PC-3 (cell line): ENCODE data around the gene FYN. TPM values are rescaled to one million over a fixed set of nuclear protein-coding genes. Genes with fewer than 3 reads are reported as not detected.

Experiments used
- ATAC-seq: fragments of 200-7000 bp; cut with Tn5 transposase; 2 replicates; pipeline ENCODE4 v1.9.1; 2020; ENCODE audit warnings: mild to moderate bottlenecking, moderate library complexity
- BruUV-seq: library from RNA; stranded (reverse); fragments of 400-500 nt; replicated peaks from 2 replicates; lab custom pipeline; 2021; lab: Mats Ljungman, UMichigan
- CTCF ChIA-PET: fragments of 300-600 bp; sonication (Branson Sonifier 250); formaldehyde crosslinking; loops from one replicate; lab custom pipeline; 2022; ENCODE audit warnings: antibody characterized with exemption; lab: Charles Lee
- POLR2A ChIA-PET: fragments of 300-600 bp; sonication (Branson Sonifier 250); formaldehyde crosslinking; loops from one replicate; lab custom pipeline; 2022; ENCODE audit warnings: antibody characterized with exemption; ENCODE audit not compliant: unreplicated experiment; lab: Charles Lee
- DNase-seq: peaks from one replicate; pipeline ENCODE4 v3.0.0-alpha.2; 2015
- H2AFZ ChIP-seq: fragments of 300-600 bp; sonication (generic); 2 replicates; pipeline ENCODE4 v1.6.0; 2016; ENCODE audit warnings: antibody characterized with exemption, low read length
- H3F3A ChIP-seq: fragments of 300-600 bp; sonication (generic); one replicate; pipeline ENCODE4 v1.6.0; 2017; ENCODE audit warnings: antibody characterized with exemption, low read length, control low read depth, mild to moderate bottlenecking; ENCODE audit not compliant: unreplicated experiment
- H3K27ac ChIP-seq: fragments of 300-600 bp; sonication (generic); 2 replicates; pipeline ENCODE4 v1.5.1; 2016; ENCODE audit warnings: mild to moderate bottlenecking, low read length
- H3K27me3 ChIP-seq: fragments of 300-600 bp; sonication (generic); 2 replicates; pipeline ENCODE4 v1.6.1; 2016; ENCODE audit warnings: low read length, mixed read lengths
- H3K36me3 ChIP-seq: fragments of 300-600 bp; sonication (generic); 2 replicates; pipeline ENCODE4 v1.6.1; 2016; ENCODE audit warnings: low read depth, mixed run types, low read length, mixed read lengths
- H3K4me1 ChIP-seq: fragments of 300-600 bp; sonication (generic); 2 replicates; pipeline ENCODE4 v1.5.1; 2016; ENCODE audit warnings: low read length; ENCODE audit not compliant: insufficient read depth
- H3K4me2 ChIP-seq: fragments of 300-600 bp; sonication (generic); 2 replicates; pipeline ENCODE4 v1.6.0; 2016; ENCODE audit warnings: low read length
- H3K4me3 ChIP-seq: fragments of 300-600 bp; sonication (generic); 2 replicates; pipeline ENCODE4 v1.5.1; 2016; ENCODE audit warnings: mild to moderate bottlenecking, low read length, mixed read lengths
- H3K79me2 ChIP-seq: fragments of 300-600 bp; sonication (generic); 2 replicates; pipeline ENCODE4 v1.6.1; 2017; ENCODE audit warnings: low read length, mixed read lengths
- H3K9ac ChIP-seq: fragments of 300-600 bp; sonication (generic); 2 replicates; pipeline ENCODE4 v1.6.0; 2016; ENCODE audit warnings: mild to moderate bottlenecking, low read length
- H3K9me2 ChIP-seq: fragments of 300-600 bp; sonication (generic); replicated peaks from 2 replicates; pipeline ENCODE4 v1.6.1; 2016; ENCODE audit warnings: mixed run types, low read length, mixed read lengths
- H3K9me3 ChIP-seq: fragments of 300-600 bp; sonication (generic); 2 replicates; pipeline ENCODE4 v1.6.1; 2016; ENCODE audit warnings: low read length, mixed read lengths
- H4K20me1 ChIP-seq: fragments of 300-600 bp; sonication (generic); 2 replicates; pipeline ENCODE4 v1.6.1; 2016; ENCODE audit warnings: low read length, mixed read lengths
- EZH2 ChIP-seq: fragments of 300-600 bp; sonication (generic); IDR thresholded peaks from one replicate; pipeline ENCODE4 v1.6.1; 2017; ENCODE audit warnings: antibody characterized with exemption, mild to moderate bottlenecking, low read length; ENCODE audit not compliant: unreplicated experiment
- EZH2phosphoT487 ChIP-seq: fragments of 300-600 bp; sonication (generic); IDR thresholded peaks from 2 replicates; pipeline ENCODE4 v1.6.1; 2018; ENCODE audit warnings: mild to moderate bottlenecking, antibody characterized with exemption, low read length, borderline replicate concordance
- intact Hi-C: fragments of 100-400 bp; cut with micrococcal nuclease; formaldehyde crosslinking; loops from 2 replicates; pipeline ENCODE4 v1.9.0; 2023
- total RNA-seq: library from RNA; depleted of rRNA; stranded (reverse); fragments of >200 nt; gene quantifications from 2 replicates; pipeline ENCODE4 v1.2.3, GENCODE V29; 2014
- TF ChIP-seq, protein P1 (sequence below): fragments of 300-600 bp; sonication (generic); conservative IDR thresholded peaks from 2 replicates; pipeline ENCODE4 v1.5.1; 2017; ENCODE audit warnings: antibody characterized with exemption, low read depth, mild to moderate bottlenecking, low read length

FYN gene
- total RNA-seq, 1 experiment from 2014 or later: 27.6 TPM

GRCh38 chr6:111832833-111833418 is 40.3 kb downstream of the FYN start:
- no peak overlapping the region for H3K27ac ChIP-seq
- intact Hi-C loops: no loop called here
- H3K79me2 ChIP-seq: no peaks in the 10 kb centered on the region
- H3F3A ChIP-seq: no peaks in the 10 kb centered on the region
- POLR2A ChIA-PET: no interaction called here
- no peaks in the 10 kb centered on the region for H3K4me1 ChIP-seq
- TF ChIP-seq, protein P1, sequence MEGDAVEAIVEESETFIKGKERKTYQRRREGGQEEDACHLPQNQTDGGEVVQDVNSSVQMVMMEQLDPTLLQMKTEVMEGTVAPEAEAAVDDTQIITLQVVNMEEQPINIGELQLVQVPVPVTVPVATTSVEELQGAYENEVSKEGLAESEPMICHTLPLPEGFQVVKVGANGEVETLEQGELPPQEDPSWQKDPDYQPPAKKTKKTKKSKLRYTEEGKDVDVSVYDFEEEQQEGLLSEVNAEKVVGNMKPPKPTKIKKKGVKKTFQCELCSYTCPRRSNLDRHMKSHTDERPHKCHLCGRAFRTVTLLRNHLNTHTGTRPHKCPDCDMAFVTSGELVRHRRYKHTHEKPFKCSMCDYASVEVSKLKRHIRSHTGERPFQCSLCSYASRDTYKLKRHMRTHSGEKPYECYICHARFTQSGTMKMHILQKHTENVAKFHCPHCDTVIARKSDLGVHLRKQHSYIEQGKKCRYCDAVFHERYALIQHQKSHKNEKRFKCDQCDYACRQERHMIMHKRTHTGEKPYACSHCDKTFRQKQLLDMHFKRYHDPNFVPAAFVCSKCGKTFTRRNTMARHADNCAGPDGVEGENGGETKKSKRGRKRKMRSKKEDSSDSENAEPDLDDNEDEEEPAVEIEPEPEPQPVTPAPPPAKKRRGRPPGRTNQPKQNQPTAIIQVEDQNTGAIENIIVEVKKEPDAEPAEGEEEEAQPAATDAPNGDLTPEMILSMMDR: no peak
- TF ChIP-seq EZH2: no peak
- no peak for TF ChIP-seq EZH2phosphoT487
- no peak overlapping the region for H3K9ac ChIP-seq
- no peak for DNase-seq
- no peaks in the 10 kb centered on the region for H3K27me3 ChIP-seq
- no peak for ATAC-seq
- H2AFZ ChIP-seq: no peak overlapping the region
- no peaks in the 10 kb centered on the region for H3K36me3 ChIP-seq
- H3K9me3 ChIP-seq: no peaks in the 10 kb centered on the region
- no peak overlapping the region for H3K4me3 ChIP-seq
- no TSS peak for BruUV-seq
- H4K20me1 ChIP-seq: no peaks in the 10 kb centered on the region
- no peaks in the 10 kb centered on the region for H3K9me2 ChIP-seq
- H3K4me2 ChIP-seq: no peak overlapping the region
- CTCF ChIA-PET: no interaction called here

DNA sequence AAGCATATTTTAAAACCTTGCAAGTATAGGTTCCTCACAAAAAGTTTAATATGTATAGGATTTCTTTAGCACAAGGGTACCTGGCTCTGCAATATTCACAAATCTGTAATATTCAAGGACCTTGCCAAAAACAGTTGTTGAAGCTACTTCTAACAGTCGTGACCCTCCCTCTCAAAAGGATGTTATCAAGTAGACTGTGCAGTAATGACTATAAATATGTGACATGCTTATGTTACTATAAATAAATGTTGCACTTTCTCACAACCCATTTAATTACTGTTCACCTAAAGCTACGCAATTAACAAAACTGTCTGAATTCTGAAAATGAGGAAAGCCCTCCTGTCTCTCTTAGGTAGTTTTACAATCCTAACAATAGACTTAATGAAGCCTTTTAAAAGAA is 41.8 kb downstream of the FYN start:
- ChIA-PET CTCF (no interaction called here), POLR2A (interaction anchor here (0.6 kb wide), 1 partner anchor 17 kb away, joined by 4 read pairs; no protein-coding TSS in a partner anchor)
- Histone ChIP-seq H3K9ac (no peak overlapping the region), H3K4me3 (no peak overlapping the region), H2AFZ (no peak overlapping the region), H3K36me3 (no peaks in the 10 kb centered on the region), H3K27me3 (no peaks in the 10 kb centered on the region), H3F3A (no peaks in the 10 kb centered on the region), H3K79me2 (no peaks in the 10 kb centered on the region), H4K20me1 (no peaks in the 10 kb centered on the region), H3K4me2 (no peak overlapping the region), H3K4me1 (no peaks in the 10 kb centered on the region), H3K9me3 (no peaks in the 10 kb centered on the region), H3K9me2 (no peaks in the 10 kb centered on the region), H3K27ac (no peak overlapping the region)
- DNase-seq (no peak), ATAC-seq (no peak)
- TF ChIP-seq, protein P1: no peak
- TF ChIP-seq EZH2phosphoT487: no peak
- TF ChIP-seq EZH2: no peak
- no TSS peak for BruUV-seq
- intact Hi-C loops: no loop called here

DNA sequence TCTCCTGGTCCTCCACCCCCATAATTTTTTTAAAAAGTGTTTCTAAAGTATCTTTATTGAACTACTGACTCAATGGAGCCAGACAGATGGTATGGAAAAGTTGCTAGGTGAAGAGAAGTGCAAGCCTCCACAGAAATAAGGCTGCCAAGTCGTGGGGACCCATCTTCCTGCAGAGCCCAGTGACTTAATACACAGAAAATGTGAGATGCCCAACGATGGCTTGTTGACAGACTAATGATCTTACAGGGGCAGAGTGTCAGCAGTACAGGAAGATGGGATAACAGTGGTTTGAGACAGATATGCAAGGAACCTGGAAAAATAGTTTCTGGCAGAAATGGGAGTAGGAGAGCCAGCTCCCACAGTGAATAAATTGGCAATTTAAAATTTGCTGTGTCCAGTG is 43.3 kb downstream of the FYN start:
- Histone ChIP-seq H4K20me1 (no peaks in the 10 kb centered on the region), H3K79me2 (no peaks in the 10 kb centered on the region), H3K36me3 (no peaks in the 10 kb centered on the region), H2AFZ (no peak overlapping the region), H3K27ac (no peak overlapping the region), H3K9me3 (no peaks in the 10 kb centered on the region), H3K27me3 (no peaks in the 10 kb centered on the region), H3K4me2 (no peak overlapping the region), H3K4me3 (no peak overlapping the region), H3K9me2 (no peaks in the 10 kb centered on the region), H3F3A (no peaks in the 10 kb centered on the region), H3K9ac (no peak overlapping the region), H3K4me1 (no peaks in the 10 kb centered on the region)
- DNase-seq (no peak), ATAC-seq (no peak)
- CTCF ChIA-PET: no interaction called here
- TF ChIP-seq, protein P1: no peak
- no peak for TF ChIP-seq EZH2phosphoT487
- no peak for TF ChIP-seq EZH2
- POLR2A ChIA-PET: no interaction called here
- intact Hi-C loops: no loop called here
- BruUV-seq: no TSS peak
